GM23248 (cell line): Measurements from ENCODE around the gene CRTC3.

Experiments
- EZH2 ChIP-seq: fragments of 200-600 bp; sonication (generic); IDR thresholded peaks from 2 replicates; pipeline ENCODE4 v1.6.1; 2018; ENCODE audit warnings: antibody characterized with exemption, mild to moderate bottlenecking; ENCODE audit not compliant: insufficient read depth, poor library complexity, severe bottlenecking
- EZH2phosphoT487 ChIP-seq: fragments of 200-600 bp; sonication (generic); IDR thresholded peaks from 2 replicates; pipeline ENCODE4 v1.6.1; 2018; ENCODE audit warnings: antibody characterized with exemption, moderate library complexity, mild to moderate bottlenecking, low read depth; ENCODE audit not compliant: insufficient read depth

DNA sequence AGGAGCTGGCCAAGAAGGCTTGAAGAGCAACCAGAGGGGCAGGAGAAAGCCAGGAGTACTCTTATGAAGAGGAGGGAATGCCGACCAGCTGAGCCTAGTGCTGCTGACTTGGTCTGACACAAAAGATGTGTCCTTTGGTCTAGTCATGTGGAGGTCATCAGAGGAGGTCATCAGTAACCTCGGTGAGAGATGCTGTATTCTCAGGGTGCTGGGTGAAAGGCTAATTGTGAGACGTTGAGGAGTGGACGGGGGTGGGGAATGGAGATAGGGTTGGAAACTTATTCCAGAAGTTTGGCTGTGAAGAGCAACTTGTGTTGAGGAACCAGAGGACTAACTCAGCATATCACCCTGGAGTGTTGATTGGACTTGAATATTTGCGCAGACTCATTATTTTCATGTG is 5.5 kb downstream of the CRTC3 start:
- TF ChIP-seq EZH2: no peak
- TF ChIP-seq EZH2phosphoT487: no peak
